ENCODE results near the gene TLL1. TPM values are rescaled to one million over a fixed set of nuclear protein-coding genes. Genes with fewer than 3 reads are reported as not detected.

TLL1 gene
- total RNA-seq, 6 experiments from 2014 or later, result 0.12 to 0.92 (median 0.32) TPM; not detected in 2

- Mint-ChIP-seq H3K27me3 (ENCODE audit: insufficient read depth) (no peaks in the 10 kb centered on the region; the same call in 1 of the 2 replicates), H3K4me1 (ENCODE audit: low read depth) (no peaks in the 10 kb centered on the region), H3K27ac (no peak overlapping the region), H3K36me3 (ENCODE audit: low read depth) (no peaks in the 10 kb centered on the region), H3K4me3 (no peak overlapping the region), H3K9me3 (no peaks in the 10 kb centered on the region)
- TF ChIP-seq CTCF (IDR thresholded peaks at IDR 0.05), result no peak
- DNase-seq, result no peak
Observed at GRCh38 chr4:165879641-165880040, 6.6 kb downstream of the TLL1 start.

- Mint-ChIP-seq H3K9me3 (peaks cover 8% of the 10 kb centered on the region), H3K27me3 (ENCODE audit: insufficient read depth) (no peaks in the 10 kb centered on the region; the same call in none of the 2 replicates), H3K27ac (no peak overlapping the region), H3K36me3 (ENCODE audit: low read depth) (no peaks in the 10 kb centered on the region), H3K4me1 (ENCODE audit: low read depth) (no peaks in the 10 kb centered on the region), H3K4me3 (no peak overlapping the region)
- TF ChIP-seq CTCF (IDR thresholded peaks at IDR 0.05), result no peak
- no peak for DNase-seq
Observed at GRCh38 chr4:165894159-165894558, 21.1 kb downstream of the TLL1 start.

GRCh38 chr4:165905405-165906027 is 32.5 kb downstream of the TLL1 start:
- Mint-ChIP-seq H3K36me3 (ENCODE audit: low read depth) (peaks cover 5% of the 10 kb centered on the region; the same call in 1 of the 2 replicates), H3K9me3 (peaks cover 6% of the 10 kb centered on the region), H3K4me1 (ENCODE audit: low read depth) (peaks cover 7% of the 10 kb centered on the region), H3K4me3 (peak overlapping the region; percentile 7; the same call in 1 of the 2 replicates), H3K27ac (peak overlapping the region; percentile 10; the same call in 1 of the 2 replicates), H3K27me3 (ENCODE audit: insufficient read depth) (no peaks in the 10 kb centered on the region; the same call in 1 of the 2 replicates)
- DNase-seq, result peak; percentile 48
- no peak for TF ChIP-seq CTCF (IDR thresholded peaks at IDR 0.05)

- DNase-seq, result no peak
- H3K9me3 Mint-ChIP-seq, result no peaks in the 10 kb centered on the region; the same call in 1 of the 2 replicates
- H3K27ac Mint-ChIP-seq, result no peak overlapping the region
- no peaks in the 10 kb centered on the region; the same call in 1 of the 2 replicates for H3K27me3 Mint-ChIP-seq (ENCODE audit: insufficient read depth)
- H3K36me3 Mint-ChIP-seq (ENCODE audit: low read depth), result no peaks in the 10 kb centered on the region
- H3K4me3 Mint-ChIP-seq, result no peak overlapping the region
- peaks cover 7% of the 10 kb centered on the region for H3K4me1 Mint-ChIP-seq (ENCODE audit: low read depth)
- TF ChIP-seq CTCF (IDR thresholded peaks at IDR 0.05), result no peak
Observed at GRCh38 chr4:165906272-165906671, 33.2 kb downstream of the TLL1 start.

- Mint-ChIP-seq H3K4me3 (no peak overlapping the region), H3K27ac (no peak overlapping the region), H3K36me3 (ENCODE audit: low read depth) (no peaks in the 10 kb centered on the region), H3K27me3 (ENCODE audit: insufficient read depth) (no peaks in the 10 kb centered on the region; the same call in 1 of the 2 replicates), H3K4me1 (ENCODE audit: low read depth) (peaks cover 9% of the 10 kb centered on the region), H3K9me3 (no peaks in the 10 kb centered on the region)
- TF ChIP-seq CTCF (IDR thresholded peaks at IDR 0.05), result no peak
- DNase-seq, result no peak
Observed at GRCh38 chr4:165909947-165910346, 36.9 kb downstream of the TLL1 start.

Measured in HFFc6 (cell line).